A673 (cell line): ENCODE results near the gene IFNW1. TPM values are rescaled to one million over a fixed set of nuclear protein-coding genes. Genes with fewer than 3 reads are reported as not detected.
"Not testable (repeated sequence)": the region's sequence is repeated elsewhere in the genome, so short reads cannot be mapped to it uniquely, and the experiment has no call there.

Experiments
- Bru-seq: library from RNA; stranded (reverse); fragments of 400-500 nt; gene quantifications from one replicate; lab custom pipeline; 2021; lab: Mats Ljungman, UMichigan
- BruChase-seq, 2 experiments: library from RNA; stranded (reverse); fragments of 400-500 nt; gene quantifications; one replicate each; lab custom pipeline; 2021; lab: Mats Ljungman, UMichigan
- BruUV-seq: library from RNA; stranded (reverse); fragments of 400-500 nt; replicated peaks from 2 replicates; lab custom pipeline; 2021; lab: Mats Ljungman, UMichigan
- CTCF ChIA-PET: fragments of 300-600 bp; sonication (Branson Sonifier 250); formaldehyde crosslinking; loops from one replicate; lab custom pipeline; 2022; ENCODE audit warnings: antibody characterized with exemption; lab: Charles Lee
- POLR2A ChIA-PET: fragments of 300-600 bp; sonication (Branson Sonifier 250); formaldehyde crosslinking; loops from one replicate; lab custom pipeline; 2022; ENCODE audit warnings: antibody characterized with exemption; ENCODE audit not compliant: low non-redundant PET; lab: Charles Lee
- DNase-seq: peaks from one replicate; pipeline ENCODE4 v3.0.0-alpha.2; 2015; ENCODE audit warnings: low spot score
- H3K27ac ChIP-seq: fragments of 200-600 bp; sonication (generic); 2 replicates; pipeline ENCODE4 v1.5.1; 2016; ENCODE audit warnings: mixed run types, low read depth, mild to moderate bottlenecking, mixed read lengths, antibody characterized with exemption, low read length; ENCODE audit not compliant: poor library complexity, severe bottlenecking
- H3K27me3 ChIP-seq: fragments of 200-600 bp; sonication (generic); replicated peaks from 2 replicates; pipeline ENCODE4 v1.6.1; 2017; ENCODE audit warnings: mixed run types, low read depth, mild to moderate bottlenecking, mixed read lengths, antibody characterized with exemption, low read length; ENCODE audit not compliant: insufficient read depth, poor library complexity
- H3K36me3 ChIP-seq: fragments of 200-600 bp; sonication (generic); 2 replicates; pipeline ENCODE4 v1.6.1; 2016; ENCODE audit warnings: mixed run types, mild to moderate bottlenecking, mixed read lengths, antibody characterized with exemption, low read length; ENCODE audit not compliant: insufficient read depth, poor library complexity, severe bottlenecking
- H3K4me1 ChIP-seq: fragments of 200-600 bp; sonication (generic); 2 replicates; pipeline ENCODE4 v1.6.1; 2017; ENCODE audit warnings: mixed run types, mild to moderate bottlenecking, mixed read lengths, antibody characterized with exemption, low read length; ENCODE audit not compliant: insufficient read depth, poor library complexity, severe bottlenecking
- H3K4me3 ChIP-seq: fragments of 200-600 bp; sonication (generic); 2 replicates; pipeline ENCODE4 v1.5.1; 2016; ENCODE audit warnings: low read depth, mixed run types, mild to moderate bottlenecking, mixed read lengths, low read length; ENCODE audit not compliant: poor library complexity, severe bottlenecking
- H3K9me3 ChIP-seq: fragments of 200-600 bp; sonication (generic); 2 replicates; pipeline ENCODE4 v1.6.1; 2016; ENCODE audit warnings: mixed run types, low read depth, mild to moderate bottlenecking, mixed read lengths, antibody characterized with exemption, low read length; ENCODE audit not compliant: poor library complexity, severe bottlenecking
- CTCF ChIP-seq: fragments of 300-800, 200-600 bp; sonication (generic); conservative IDR thresholded peaks from 2 replicates; pipeline ENCODE4 v1.5.1; 2017; ENCODE audit warnings: low read depth, mild to moderate bottlenecking, antibody characterized with exemption, low read length, moderate library complexity, mixed read lengths
- EZH2 ChIP-seq: fragments of 200-600 bp; sonication (generic); IDR thresholded peaks from 2 replicates; pipeline ENCODE4 v1.6.1; 2017; ENCODE audit warnings: borderline replicate concordance, low read depth, mild to moderate bottlenecking, mixed read lengths, antibody characterized with exemption, low read length; ENCODE audit not compliant: poor library complexity, severe bottlenecking
- intact Hi-C: fragments of 100-400 bp; cut with micrococcal nuclease; formaldehyde crosslinking; loops from one replicate; pipeline ENCODE4 v1.10.0; 2022; ENCODE audit not compliant: unreplicated experiment
- long read RNA-seq: library from polyadenylated mRNA; stranded (forward); transcript quantifications from one replicate; pipeline ENCODE4 v2.0.0, GENCODE V29; 2022
- total RNA-seq: library from RNA; stranded (reverse); gene quantifications from 2 replicates; pipeline ENCODE4 v1.2.3, GENCODE V29; 2021

The IFNW1 gene
- total RNA-seq (not detected in 2 replicates), Bru-seq, nascent RNA (not detected), BruChase-seq, experiment 1, labeled RNA remaining after a 2-hour chase (not detected), BruChase-seq, experiment 2, labeled RNA remaining after a 6-hour chase (not detected)
- long read RNA-seq, result 0 reads

- Histone ChIP-seq H3K4me3 (no peak within 1 kb of the TSS), H3K27ac (no peak within 1 kb of the TSS), H3K9me3 (no peaks in the 10 kb centered on the region), H3K27me3 (no peaks in the 10 kb centered on the region), H3K36me3 (no peaks in the 10 kb centered on the region), H3K4me1 (no peaks in the 10 kb centered on the region)
- ChIA-PET CTCF (no interaction called here), POLR2A (no interaction called here)
- no peak for DNase-seq
- TF ChIP-seq EZH2 (no peak), CTCF (no peak)
- intact Hi-C loops, result no loop called here
- BruUV-seq, result no TSS peak
These were observed at the start of gene IFNW1 for GRCh38 chr9:21141427-21141882. Gene IFNW1 (minus strand): TSS chr9:21141832. CDS start chr9:21141570, 262 bp downstream.

- H3K27me3 ChIP-seq, H3K27ac ChIP-seq, BruUV-seq, POLR2A ChIA-PET, DNase-seq, CTCF ChIA-PET, intact Hi-C loops, H3K9me3 ChIP-seq, H3K4me3 ChIP-seq, H3K36me3 ChIP-seq, H3K4me1 ChIP-seq: not testable (repeated sequence)
These were observed 45.9 kb upstream of the IFNW1 start, which contains the start of gene IFNA4 for GRCh38 chr9:21187487-21187886. Gene IFNA4 (minus strand): TSS chr9:21187587. CDS start chr9:21187531, 56 bp downstream.

- H3K4me1 ChIP-seq, H3K27me3 ChIP-seq, H3K27ac ChIP-seq, BruUV-seq, intact Hi-C loops, CTCF ChIA-PET, H3K4me3 ChIP-seq, H3K9me3 ChIP-seq, H3K36me3 ChIP-seq, POLR2A ChIA-PET: not testable (repeated sequence)
- peak; percentile 14 for DNase-seq
- TF ChIP-seq CTCF, result peak; percentile 47
These were observed 41.4 kb upstream of the IFNW1 start for GRCh38 chr9:21182810-21183736.
